Bronchial epithelial cell (primary cell): ENCODE results near the gene ANKRD13B. TPM values are rescaled to one million over a fixed set of nuclear protein-coding genes. Genes with fewer than 3 reads are reported as not detected.

Experiments
- DNase-seq: peaks from one replicate; pipeline ENCODE4 v3.0.0-alpha.2; 2010; ENCODE audit warnings: low read depth
- FAIRE-seq: peaks from 2 replicates; lab custom pipeline; 2011; peaks lifted over from hg19 to GRCh38; lab: Jason Lieb, UNC
- H3K27me3 ChIP-seq: 2 replicates; pipeline ENCODE4 v1.5.1; 2011; ENCODE audit warnings: low read length; ENCODE audit not compliant: control insufficient read depth, insufficient read depth
- H3K36me3 ChIP-seq: 2 replicates; pipeline ENCODE4 v1.5.1; 2011; ENCODE audit warnings: low read length; ENCODE audit not compliant: control insufficient read depth, insufficient read depth
- H3K4me3 ChIP-seq: 2 replicates; pipeline ENCODE4 v1.5.1; 2011; ENCODE audit warnings: mild to moderate bottlenecking, low read depth, low read length, control low read depth
- CTCF ChIP-seq: IDR thresholded peaks from 2 replicates; pipeline ENCODE4 v1.5.1; 2011; ENCODE audit warnings: mild to moderate bottlenecking, moderate library complexity, low read length, control low read depth, inconsistent platforms; ENCODE audit not compliant: insufficient read depth, severe bottlenecking
- total RNA-seq: library from RNA; depleted of rRNA; stranded (reverse); fragments of >200 nt; gene quantifications from 2 replicates; pipeline ENCODE4 v1.2.1, GENCODE V29; 2014

ANKRD13B gene
- 2.0 and 2.4 TPM in 2 replicates for total RNA-seq

- FAIRE-seq (no peak), DNase-seq (no peak)
- Histone ChIP-seq H3K36me3 (no peaks in the 10 kb centered on the region), H3K4me3 (peak within 1 kb of the TSS; percentile 48), H3K27me3 (no peaks in the 10 kb centered on the region)
- TF ChIP-seq CTCF, result no peak
Observed at GRCh38 chr17:29592850-29593551, at the start of gene ANKRD13B. Gene ANKRD13B, plus strand, starts transcription at chr17:29593132. Its CDS starts 490 bp downstream, at chr17:29593622.

- H3K36me3 ChIP-seq, result peaks cover 3% of the 10 kb centered on the region
- H3K4me3 ChIP-seq, result no peak overlapping the region
- no peak for TF ChIP-seq CTCF
- FAIRE-seq (no peak), DNase-seq (no peak)
- no peaks in the 10 kb centered on the region for H3K27me3 ChIP-seq
Observed at GRCh38 chr17:29544066-29544465, 48.9 kb upstream of the ANKRD13B start.

GRCh38 chr17:29546085-29546484 is 46.8 kb upstream of the ANKRD13B start:
- H3K27me3 ChIP-seq, result no peaks in the 10 kb centered on the region
- no peak overlapping the region for H3K4me3 ChIP-seq
- no peak for TF ChIP-seq CTCF
- peak; percentile 22 for DNase-seq
- no peak for FAIRE-seq
- H3K36me3 ChIP-seq, result peaks cover 3% of the 10 kb centered on the region

GRCh38 chr17:29546830-29547229 is 46.1 kb upstream of the ANKRD13B start:
- no peak for FAIRE-seq
- no peak for DNase-seq
- H3K4me3 ChIP-seq, result no peak overlapping the region
- no peak for TF ChIP-seq CTCF
- peaks cover 3% of the 10 kb centered on the region for H3K36me3 ChIP-seq
- no peaks in the 10 kb centered on the region for H3K27me3 ChIP-seq

- Histone ChIP-seq H3K36me3 (no peaks in the 10 kb centered on the region), H3K4me3 (no peak overlapping the region), H3K27me3 (no peaks in the 10 kb centered on the region)
- TF ChIP-seq CTCF, result no peak
- DNase-seq, result no peak
- FAIRE-seq, result no peak
Observed at GRCh38 chr17:29549177-29549923, 43.6 kb upstream of the ANKRD13B start.
